GM18508 (cell line): ENCODE measurements around the gene NUDT14.

Experiments used
- ATAC-seq: cut with Tn5 transposase; IDR thresholded peaks from one replicate; pipeline ENCODE4 v1.9.1; 2021; ENCODE audit warnings: moderate number of reproducible peaks; ENCODE audit not compliant: insufficient read depth, unreplicated experiment

Gene NUDT14

DNA sequence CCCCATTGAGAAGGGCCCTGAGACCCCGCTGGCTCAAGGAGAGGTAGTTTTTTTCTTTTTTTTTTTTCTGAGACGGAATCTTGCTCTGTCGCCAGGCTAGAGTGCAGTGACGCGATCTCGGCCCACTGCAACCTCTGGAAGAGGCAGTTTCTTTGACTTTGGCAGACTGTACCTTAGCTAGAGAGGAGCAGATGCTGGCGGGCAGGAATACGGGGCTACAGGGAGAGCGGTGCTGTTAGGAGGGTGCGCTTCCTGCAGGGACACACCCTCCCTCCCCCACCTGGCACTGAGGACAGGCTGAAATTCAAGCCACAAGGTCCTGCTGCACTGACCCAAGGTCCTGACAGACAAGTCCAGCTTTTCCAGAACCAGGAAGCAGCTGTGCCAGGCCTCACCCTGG, 32.2 kb upstream of the NUDT14 start:
- no peak for ATAC-seq

DNA sequence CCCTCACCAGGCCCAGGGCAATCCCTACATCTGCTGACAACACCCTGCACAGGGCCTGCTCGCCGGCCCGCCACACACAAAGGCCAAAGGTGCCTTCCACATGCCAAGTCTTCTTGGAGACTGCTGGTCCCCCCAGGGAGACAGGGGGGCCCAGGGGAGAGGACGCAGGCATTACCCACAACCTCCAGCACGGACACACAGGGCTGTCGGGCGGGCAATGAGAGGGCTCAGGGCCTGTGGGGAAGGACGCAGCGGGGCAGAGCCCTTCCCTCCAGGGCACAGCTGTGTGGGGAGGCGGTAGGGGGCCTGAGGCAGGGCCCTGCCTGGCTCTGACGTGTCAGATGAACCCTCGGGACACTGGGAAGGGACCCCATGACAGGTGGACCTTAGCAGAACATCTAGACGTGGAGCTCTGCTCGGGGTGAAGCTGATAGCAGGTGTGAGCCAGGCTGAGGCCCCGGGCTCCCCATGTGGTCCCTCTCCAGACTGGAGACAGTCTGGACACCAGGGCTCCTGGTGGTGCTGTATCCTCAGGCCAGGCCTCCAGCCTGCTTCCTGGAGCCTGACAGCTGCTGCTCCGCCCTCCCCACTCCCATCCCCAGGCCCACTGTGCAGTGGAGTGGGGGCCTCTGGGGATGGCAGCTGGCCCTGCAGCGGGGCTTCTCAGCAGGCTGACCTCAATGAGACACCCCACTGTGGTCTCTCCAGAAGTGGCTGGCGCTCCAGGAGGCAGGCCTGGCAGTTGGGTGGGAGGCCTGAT, 31.6 kb upstream of the NUDT14 start:
- ATAC-seq: no peak

DNA sequence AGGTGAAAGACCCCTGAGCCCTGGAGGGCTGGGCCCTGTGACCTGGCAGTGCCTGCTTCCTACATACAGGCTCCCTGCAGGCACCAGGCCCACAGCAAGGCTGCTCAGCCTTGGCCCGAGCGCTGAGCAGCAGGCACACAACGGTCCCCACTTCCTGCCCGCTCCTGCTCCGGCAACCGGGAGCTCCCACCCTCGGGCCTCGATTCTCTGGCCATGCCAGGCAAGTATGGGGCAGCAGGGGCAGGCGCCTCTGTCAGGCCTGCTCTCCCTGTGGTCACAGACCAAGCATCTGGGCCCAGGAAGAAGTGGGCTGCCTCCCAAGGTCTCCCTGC, 30.6 kb upstream of the NUDT14 start:
- ATAC-seq: no peak

DNA sequence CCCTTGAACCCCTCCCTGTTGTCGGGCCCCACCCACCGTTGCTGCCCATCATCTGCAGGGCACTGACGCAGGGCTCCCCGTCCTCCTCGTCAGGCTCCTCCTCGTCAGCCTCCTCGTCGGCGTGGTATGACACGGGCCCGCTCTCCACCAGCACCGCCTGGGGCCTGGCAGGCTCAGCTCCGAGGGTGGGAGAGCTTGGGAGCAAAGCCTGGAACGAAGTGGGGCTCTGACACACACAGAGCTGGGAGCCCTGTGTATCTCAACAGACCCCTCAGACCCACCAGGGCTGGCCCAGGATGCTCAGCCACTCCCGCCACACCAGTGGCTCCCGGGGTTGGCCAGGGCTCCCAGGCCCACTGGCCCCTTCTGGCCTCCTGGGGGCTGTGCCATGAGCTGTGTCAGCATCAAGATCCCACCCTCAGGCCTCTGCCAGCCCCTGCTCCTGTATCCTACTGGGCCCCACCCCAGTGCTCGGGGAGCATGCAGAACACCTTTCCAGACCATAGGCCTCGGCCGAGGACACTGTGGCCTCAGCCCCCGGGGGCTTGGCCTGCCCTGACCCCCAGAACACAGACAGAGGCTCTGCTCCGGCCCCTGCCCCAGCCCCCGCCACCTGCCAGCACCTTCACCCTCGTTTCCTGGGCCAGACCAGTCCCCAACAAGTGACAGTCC, 30.1 kb upstream of the NUDT14 start:
- no peak for ATAC-seq

DNA sequence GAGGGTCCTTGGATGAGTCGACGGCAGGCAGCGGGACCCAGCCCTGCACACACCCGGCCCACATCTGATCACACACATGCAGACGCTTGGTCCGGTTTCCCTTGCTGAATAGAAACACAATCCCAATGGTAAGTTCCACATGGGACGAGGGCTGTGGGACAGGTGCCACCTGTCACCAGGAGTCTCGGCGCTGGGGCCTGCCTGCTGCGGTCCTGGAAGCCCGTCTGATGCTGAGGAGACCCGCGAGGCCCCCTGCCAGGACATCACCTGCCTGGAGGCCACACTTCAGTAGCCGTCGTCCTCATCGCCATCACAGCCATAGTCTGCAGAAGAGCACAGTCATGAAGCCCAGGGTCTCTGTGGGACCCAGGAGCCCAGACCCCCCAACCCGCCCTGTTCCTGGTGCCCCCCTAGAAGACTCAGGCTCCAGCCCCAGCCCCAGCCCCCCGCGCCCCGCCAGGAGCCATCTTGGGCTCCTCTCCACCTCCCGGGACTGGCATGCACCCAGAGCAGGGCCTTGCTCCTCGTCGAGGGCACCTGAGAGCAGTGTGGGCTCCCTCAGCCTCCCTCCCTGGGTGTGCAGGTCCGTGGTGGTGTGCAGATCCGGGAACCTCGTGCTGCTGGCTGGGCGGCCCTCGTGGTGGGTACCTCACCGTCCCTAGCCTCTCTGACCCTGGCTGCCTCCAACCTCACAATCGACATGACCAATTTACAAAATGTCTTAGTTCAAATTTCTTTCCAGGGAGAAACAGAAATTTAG, 29.3 kb upstream of the NUDT14 start:
- ATAC-seq: no peak

DNA sequence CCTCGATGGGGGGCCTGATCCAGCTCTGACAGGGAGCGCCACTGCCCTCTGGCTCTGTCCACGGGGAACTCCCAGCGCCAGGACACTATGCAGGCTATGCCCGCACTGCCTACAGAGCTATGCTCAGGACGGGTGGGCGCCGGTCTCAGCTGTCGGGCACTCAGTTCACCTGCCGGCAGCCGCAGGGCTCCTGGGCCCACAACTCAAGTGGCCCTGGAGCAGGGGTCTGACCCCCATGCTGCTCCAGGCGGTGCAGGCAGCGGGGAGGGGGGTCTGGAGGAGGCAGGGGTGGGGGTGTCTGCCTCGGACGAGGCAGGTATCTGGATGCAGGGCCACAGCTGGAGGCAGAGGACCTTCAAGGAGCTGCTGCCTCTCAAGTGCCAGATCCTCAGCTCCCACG, 28.5 kb upstream of the NUDT14 start:
- no peak for ATAC-seq

DNA sequence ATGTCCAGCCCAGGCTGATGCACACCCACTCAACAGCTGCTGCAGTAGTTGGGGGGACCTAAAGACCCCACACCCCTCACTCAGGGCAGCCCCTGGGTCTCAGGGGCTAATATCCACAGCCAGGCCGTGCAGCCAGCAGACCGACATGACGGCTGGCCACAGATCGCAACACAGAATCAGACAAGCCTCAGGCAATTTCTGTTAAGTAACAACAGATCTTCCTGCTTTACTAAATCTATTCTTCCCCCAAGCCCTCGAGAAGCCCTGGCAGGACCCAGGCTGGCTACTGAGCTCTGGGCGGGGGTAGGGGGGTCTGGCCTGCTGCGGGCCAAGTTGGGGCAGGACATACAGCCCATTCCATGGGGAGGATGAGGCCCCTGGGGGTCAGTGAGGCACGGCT, 28.0 kb upstream of the NUDT14 start:
- no peak for ATAC-seq

DNA sequence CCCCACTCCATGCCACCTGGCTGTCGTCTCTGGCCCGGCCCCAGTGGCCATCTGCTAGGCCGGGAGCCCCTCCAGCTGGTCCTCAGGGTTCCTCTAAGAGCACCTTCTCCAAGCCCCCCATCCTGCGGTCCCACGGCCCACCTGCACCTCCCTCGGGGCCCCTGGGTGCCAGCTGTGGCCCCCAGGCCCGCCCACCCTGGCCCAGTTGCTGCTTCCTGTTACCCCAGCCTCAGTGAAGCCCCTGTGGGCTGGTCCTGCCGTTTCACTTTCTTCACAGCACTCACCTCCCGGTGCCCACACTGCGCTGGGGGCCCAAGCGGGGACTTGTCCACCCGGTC, 27.6 kb upstream of the NUDT14 start:
- ATAC-seq: no peak

DNA sequence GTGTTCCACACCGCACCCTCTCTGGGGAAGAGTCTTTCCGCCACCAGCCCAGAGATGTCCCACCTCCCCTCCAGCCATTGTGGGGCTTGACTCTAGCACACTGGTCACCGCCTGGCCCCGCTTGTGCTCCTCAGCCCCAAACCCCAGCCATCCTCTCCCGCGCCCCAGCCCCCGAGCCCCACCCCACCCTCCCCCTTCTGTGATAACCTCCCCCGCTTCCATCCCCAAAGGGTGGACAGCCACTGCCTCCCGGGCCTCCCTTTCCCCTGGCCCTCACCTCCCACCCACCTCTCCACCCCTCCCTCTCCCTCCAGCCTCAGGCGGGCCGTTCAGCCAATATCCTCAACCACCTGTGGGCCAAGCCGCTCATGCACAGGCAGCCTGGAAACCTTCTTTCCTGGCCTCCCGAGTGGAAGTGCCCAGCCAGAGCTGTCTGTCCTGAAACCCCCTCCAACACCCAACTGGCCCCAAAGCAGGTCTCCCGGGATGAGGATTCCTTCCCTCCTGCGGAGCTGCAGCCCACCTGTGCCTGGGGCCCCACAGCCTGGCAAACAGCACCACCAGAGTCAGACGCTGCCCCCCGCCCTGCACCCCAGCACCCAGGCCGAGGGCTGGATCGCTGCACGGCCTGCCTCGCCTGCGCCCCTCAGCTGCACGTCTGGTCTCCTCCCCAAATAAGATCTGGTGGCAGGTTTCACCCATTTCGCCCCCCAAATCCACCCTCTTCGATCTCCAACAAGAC, 27.1 kb upstream of the NUDT14 start:
- ATAC-seq: no peak

DNA sequence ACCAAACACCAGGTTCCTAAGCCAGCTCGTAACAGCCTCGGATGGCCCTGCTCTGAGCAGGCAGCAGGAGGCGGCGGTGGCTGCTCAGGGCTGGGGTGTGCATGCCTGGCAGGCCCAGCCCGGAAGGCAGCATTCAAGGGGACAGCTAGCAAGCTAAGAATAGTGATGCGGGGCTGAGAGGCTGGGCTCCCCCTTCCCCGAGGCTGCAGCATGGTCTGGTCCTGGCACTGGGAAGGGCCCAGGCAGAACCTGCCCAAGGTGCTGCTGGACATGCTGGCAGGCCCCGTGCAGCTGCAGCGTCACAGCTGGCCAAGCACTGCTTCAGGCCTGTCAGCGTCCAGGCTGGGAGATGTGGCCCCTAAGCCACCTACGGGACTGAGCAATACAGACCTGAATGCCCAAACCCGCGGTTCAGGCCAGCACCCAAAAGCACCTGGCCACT, 26.4 kb upstream of the NUDT14 start:
- no peak for ATAC-seq

DNA sequence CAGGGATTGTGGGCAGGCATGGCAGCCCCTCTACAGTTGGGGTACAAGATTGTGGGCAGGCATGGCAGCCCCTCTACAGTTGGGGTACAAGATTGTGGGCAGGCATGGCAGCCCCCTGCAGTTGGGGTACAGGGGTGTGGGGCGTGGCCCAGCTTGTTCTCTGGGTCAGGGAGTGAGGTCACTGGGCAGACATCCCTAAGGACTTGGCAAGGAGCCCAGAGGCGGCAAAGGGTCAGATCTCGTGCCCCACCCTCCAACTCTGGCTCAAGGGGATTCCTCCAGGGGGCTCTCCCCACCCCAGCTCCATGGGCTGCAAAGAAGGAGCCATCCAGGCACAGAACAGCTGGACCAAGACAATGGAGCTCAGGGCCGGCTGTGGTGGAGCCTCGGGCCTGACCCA, 25.8 kb upstream of the NUDT14 start:
- ATAC-seq: no peak

DNA sequence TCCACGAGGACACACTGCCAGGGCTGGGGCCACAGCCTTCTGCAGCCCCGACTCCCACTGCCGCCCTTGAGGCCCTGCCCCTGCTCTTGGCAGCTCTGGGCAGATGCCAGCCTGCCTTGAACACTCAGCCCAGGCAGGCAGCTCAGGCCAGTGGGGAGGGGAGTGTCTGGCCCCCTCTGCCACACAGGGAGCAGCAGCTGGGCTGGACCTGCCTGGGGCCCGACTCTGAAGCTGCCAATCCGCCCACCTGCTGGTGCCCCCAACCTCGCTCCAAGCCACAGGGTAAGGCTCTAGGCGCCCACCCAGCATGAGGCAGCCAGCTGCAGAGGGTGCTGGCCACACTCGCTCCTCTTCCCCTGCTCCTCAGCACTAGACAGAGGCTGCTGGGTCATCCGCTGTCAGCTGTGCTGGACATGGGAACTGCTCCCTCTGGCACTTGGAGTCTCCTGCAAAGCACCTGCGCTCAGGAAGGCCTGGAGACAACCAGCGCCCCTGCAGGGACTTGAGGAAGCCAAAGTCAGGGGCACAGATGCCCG, 24.6 kb upstream of the NUDT14 start:
- ATAC-seq: no peak

DNA sequence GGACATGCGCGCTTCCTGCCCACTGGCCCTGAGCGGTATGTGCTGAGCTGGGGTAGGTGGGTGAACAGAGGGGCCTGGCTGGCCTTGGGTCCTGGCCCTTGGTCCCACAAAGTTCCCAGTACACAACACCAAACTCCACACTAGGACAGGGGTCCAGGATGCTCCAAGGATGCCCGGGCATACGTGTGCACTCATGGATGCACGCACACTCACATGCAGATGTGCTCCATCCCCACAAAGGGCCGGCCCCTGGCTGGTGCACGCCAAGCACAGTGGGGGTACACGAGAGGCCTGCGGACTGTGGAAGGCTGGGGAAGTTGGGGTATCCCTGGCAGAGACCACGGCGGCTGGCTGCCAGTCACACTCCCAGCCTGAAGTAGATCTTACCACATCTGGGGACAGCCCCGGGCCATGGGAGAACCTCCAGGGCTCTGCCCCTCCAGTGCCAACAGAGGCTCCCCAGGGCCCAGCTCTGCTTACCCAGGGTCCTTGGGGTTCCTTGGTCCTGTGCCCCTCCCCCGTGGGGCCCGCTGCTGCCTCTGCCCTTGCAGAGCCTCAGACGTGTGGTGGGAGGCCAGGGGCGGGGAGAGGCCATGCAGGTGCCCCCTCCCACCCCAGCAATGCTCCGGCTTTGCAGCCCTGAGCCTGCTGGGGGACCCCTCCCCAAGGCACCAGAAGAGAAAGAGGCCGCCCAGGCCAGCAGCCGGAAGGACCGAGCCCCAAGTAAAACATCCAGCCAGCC, 24.0 kb upstream of the NUDT14 start:
- ATAC-seq: no peak

DNA sequence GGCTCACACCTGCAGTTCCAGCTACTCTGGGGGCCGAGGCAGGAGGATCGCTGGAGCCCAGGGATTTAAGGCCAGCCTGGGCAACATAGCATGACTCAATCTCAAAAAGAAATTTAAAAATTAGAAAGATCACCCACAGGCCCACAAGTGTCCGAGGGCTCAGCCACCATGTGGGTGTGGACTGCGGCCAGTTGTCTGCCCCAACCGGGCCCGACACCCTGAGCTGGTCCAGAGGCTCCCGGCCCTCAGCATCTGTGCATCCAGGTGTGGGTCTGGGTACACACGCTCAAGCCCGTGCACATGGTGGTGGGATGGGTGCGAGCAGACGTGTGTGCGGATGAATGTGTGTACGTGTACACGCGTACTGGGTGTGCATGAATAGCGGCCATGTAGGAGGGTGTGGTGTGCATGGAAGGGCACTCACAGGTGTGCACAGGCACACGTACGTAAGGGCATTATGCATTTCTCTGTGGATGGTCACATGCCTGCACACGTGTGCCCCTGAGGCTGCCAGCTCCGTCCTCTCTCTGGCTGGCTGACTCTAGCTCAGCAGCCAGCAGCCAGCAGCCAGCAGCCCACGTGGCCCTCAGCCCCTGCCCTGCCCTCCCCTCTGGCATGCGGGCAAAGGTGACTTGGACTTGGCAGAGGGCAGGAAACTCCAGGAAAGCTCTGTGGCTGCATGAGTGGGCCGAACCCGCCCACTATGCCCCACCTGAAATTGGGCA, 23.3 kb upstream of the NUDT14 start:
- ATAC-seq: no peak

DNA sequence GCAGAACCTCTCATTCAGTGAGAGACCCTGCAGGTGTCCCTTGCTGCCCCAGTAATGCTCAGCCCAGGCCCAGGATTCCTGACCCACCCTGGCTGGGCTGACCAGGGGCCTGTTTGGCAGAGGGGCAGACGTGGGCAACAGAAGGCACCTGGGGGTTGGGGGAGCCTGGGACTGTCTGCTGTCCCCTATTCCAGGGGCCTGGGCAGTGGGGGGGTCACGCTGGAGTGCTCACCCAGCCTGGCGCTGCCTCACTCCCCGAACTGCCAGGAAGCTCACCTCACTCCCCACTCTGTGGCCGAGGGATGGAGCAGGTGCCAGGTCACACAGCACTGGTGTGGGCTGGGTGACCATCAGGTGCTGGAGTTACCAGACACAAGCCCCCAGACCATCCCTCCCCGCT, 22.6 kb upstream of the NUDT14 start:
- ATAC-seq: no peak

DNA sequence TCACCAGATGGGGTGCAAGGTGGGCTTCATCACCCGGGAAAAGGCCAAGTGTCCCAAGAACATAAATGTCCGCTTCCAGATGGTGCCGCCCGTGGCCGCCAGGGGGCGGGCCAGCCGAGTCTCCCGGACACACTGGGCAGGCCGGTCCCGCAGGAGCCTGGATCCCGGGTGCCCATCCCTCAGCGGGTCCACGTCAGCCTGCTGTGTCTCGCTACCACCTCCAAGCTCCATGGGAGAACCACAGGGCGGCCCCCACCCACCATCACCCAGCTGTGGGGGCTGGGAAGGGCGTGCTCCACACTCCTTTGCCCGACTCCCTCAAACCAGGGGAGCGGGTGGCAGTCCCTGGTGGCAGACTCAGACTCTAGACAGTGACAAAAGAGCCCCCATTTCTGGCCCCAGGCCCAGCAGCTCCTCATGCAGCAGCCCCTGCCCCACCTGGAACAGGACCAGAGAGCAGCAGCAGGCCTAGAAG, 22.0 kb upstream of the NUDT14 start:
- no peak for ATAC-seq

DNA sequence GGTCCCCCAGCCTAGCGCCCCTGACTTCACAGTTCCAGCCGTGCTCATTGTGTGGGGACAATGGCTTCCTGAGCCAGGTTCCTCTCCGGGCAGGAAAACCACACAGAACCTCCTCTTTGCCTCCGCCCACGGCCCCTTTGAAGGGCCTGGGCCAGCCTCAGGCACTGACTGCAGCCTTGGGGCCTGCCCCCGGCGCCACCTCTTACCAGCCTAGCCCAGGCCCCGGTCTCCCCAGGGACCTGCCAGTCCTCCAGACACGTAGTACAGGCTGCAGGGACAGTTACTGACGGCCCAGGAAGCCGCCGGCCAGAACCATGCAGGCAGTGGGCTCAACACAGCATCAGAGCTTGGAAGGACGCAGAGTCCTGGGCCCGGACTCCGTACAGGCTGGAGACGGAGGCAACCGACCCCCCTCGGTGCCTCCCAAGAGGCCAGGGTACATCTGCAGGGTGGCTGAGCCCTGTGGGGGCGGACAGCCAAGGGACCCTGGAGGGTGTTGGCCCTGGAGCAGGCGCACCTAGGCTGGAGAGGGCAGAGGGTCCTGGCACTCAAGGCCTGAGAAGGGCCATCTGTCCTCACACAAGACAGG, 20.9 kb upstream of the NUDT14 start:
- ATAC-seq: no peak

DNA sequence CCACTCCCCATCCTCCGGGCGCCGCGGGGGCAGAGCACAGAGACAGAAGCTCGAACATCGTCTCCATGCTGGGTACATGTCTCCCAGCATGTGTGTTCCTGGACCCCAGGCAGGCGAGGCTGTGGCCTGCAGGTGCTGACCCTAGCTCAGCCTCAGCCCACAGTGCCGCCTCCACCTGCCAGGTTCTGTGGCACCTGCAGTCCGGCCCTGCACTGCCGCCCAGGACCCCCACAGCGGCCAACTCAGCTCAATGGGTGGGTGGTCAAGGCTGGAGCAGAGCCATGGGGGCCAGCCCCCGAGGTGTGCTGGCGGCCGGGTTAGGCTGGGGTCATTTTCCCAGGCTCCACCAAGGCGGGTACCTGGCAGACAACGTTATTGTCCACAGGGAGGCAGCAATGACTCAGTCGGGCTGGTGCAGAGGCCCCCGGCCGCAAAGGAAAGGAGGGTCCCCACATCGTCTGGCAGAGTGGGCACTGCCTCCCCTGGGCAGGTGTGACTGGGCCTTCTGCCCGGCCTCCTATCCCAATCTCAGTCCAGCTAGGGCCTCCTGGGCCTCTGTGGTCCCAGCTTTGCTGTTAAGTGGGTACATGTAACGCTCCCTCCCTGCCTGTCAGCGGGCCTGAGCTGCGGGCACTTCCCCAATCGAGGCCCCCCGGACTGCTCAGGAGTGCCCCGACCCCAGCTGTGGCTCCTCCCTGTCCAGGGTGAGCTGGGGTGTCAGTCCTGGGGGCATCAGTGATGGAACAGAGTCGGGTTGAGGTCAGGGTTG, 20.2 kb upstream of the NUDT14 start:
- ATAC-seq: no peak
